OCI-LY7 (cell line): ENCODE measurements around the gene MYLK4. TPM values are rescaled to one million over a fixed set of nuclear protein-coding genes. Genes with fewer than 3 reads are reported as not detected.

Experiments
- BruUV-seq: library from RNA; stranded (reverse); fragments of 400-500 nt; replicated peaks from 2 replicates; lab custom pipeline; 2021; lab: Mats Ljungman, UMichigan
- CTCF ChIA-PET: fragments of 300-600 bp; sonication (Branson Sonifier 250); formaldehyde crosslinking; loops from one replicate; lab custom pipeline; 2022; ENCODE audit warnings: antibody characterized with exemption; ENCODE audit not compliant: unreplicated experiment; lab: Charles Lee
- POLR2A ChIA-PET: fragments of 300-600 bp; sonication (Branson Sonifier 250); formaldehyde crosslinking; loops from one replicate; lab custom pipeline; 2022; ENCODE audit warnings: antibody characterized with exemption; lab: Charles Lee
- DNase-seq: peaks from one replicate; pipeline ENCODE4 v3.0.0-alpha.2; 2015; ENCODE audit warnings: low spot score
- H2AFZ ChIP-seq: fragments of 200-600 bp; sonication (generic), shearing (Covaris generic); 2 replicates; pipeline ENCODE4 v1.6.1; 2014; ENCODE audit warnings: mild to moderate bottlenecking, antibody characterized with exemption, low read length, moderate library complexity
- H3K27ac ChIP-seq: fragments of 200-600 bp; sonication (generic); 2 replicates; pipeline ENCODE4 v1.5.1; 2014; ENCODE audit warnings: mixed run types, low read depth, mild to moderate bottlenecking, moderate library complexity, low read length, inconsistent platforms; ENCODE audit not compliant: poor library complexity, severe bottlenecking
- H3K36me3 ChIP-seq: fragments of 200-600 bp; sonication (generic); 2 replicates; pipeline ENCODE4 v1.6.1; 2014; ENCODE audit warnings: mild to moderate bottlenecking, antibody characterized with exemption, low read length, moderate library complexity, mixed read lengths; ENCODE audit not compliant: insufficient read depth
- H3K4me1 ChIP-seq: fragments of 200-600 bp; sonication (generic); 2 replicates; pipeline ENCODE4 v1.5.1; 2014; ENCODE audit warnings: mild to moderate bottlenecking, low read length; ENCODE audit not compliant: insufficient read depth, poor library complexity, severe bottlenecking
- H3K4me2 ChIP-seq: fragments of 200-600 bp; sonication (generic); 2 replicates; pipeline ENCODE4 v1.6.1; 2014; ENCODE audit warnings: mild to moderate bottlenecking, low read length
- H3K4me3 ChIP-seq: fragments of 200-600 bp; sonication (generic); 2 replicates; pipeline ENCODE4 v1.5.1; 2014; ENCODE audit warnings: mild to moderate bottlenecking, low read depth, low read length; ENCODE audit not compliant: poor library complexity, severe bottlenecking
- H3K79me2 ChIP-seq: fragments of 200-600 bp; sonication (generic); 2 replicates; pipeline ENCODE4 v1.6.1; 2016; ENCODE audit warnings: low read depth, mild to moderate bottlenecking, low read length, moderate library complexity, mixed read lengths; ENCODE audit not compliant: insufficient read depth
- H3K9me2 ChIP-seq: fragments of 200-600 bp; sonication (generic); 2 replicates; pipeline ENCODE4 v1.6.1; 2016; ENCODE audit warnings: mild to moderate bottlenecking, low read length, mixed read lengths; ENCODE audit not compliant: insufficient read depth
- H3K9me3 ChIP-seq: fragments of 200-600 bp; sonication (generic); 2 replicates; pipeline ENCODE4 v1.6.1; 2014; ENCODE audit warnings: mild to moderate bottlenecking, mixed run types, low read length, mixed read lengths
- H4K20me1 ChIP-seq: fragments of 200-600 bp; sonication (generic); 2 replicates; pipeline ENCODE4 v1.6.1; 2014; ENCODE audit warnings: mild to moderate bottlenecking, antibody characterized with exemption, low read length, moderate library complexity, mixed read lengths; ENCODE audit not compliant: insufficient read depth
- EZH2phosphoT487 ChIP-seq: fragments of 200-600 bp; sonication (generic); IDR thresholded peaks from 2 replicates; pipeline ENCODE4 v1.6.1; 2018; ENCODE audit warnings: low read depth, borderline replicate concordance, mild to moderate bottlenecking, mixed run types, antibody characterized with exemption, low read length, moderate library complexity, mixed read lengths
- intact Hi-C: fragments of 100-400 bp; cut with micrococcal nuclease; formaldehyde crosslinking; loops from one replicate; pipeline ENCODE4 v1.10.0; 2022; ENCODE audit not compliant: unreplicated experiment
- total RNA-seq, 2 experiments: library from RNA; depleted of rRNA in 1 of 2; stranded (reverse); fragments of >200 nt in 1 of 2; shearing (Covaris generic) in 1 of 2; gene quantifications; 2 replicates each; pipeline ENCODE4 v1.2.3, GENCODE V29; 2014 to 2022
- TF ChIP-seq, protein P1 (sequence below): fragments of 200-600 bp; sonication (generic); conservative IDR thresholded peaks from 2 replicates; pipeline ENCODE4 v1.5.1; 2014; ENCODE audit warnings: mild to moderate bottlenecking, antibody characterized with exemption, low read length, moderate library complexity, mixed read lengths

The MYLK4 gene
- total RNA-seq, 2 experiments from 2014 or later = 0.16 to 0.36 TPM

- Histone ChIP-seq H3K4me1 (peaks cover 4% of the 10 kb centered on the region), H3K4me3 (no peak overlapping the region), H3K79me2 (no peaks in the 10 kb centered on the region), H3K9me2 (no peaks in the 10 kb centered on the region), H3K27ac (no peak overlapping the region), H4K20me1 (no peaks in the 10 kb centered on the region), H2AFZ (no peak overlapping the region), H3K9me3 (no peaks in the 10 kb centered on the region), H3K36me3 (peaks cover 7% of the 10 kb centered on the region), H3K4me2 (no peak overlapping the region)
- ChIA-PET CTCF (no interaction called here), POLR2A (no interaction called here)
- intact Hi-C loops = loop anchor here (5.0 kb wide), 2 partner anchors 119 to 264 kb away; no protein-coding TSS in a partner anchor
- DNase-seq = no peak
- no peak for TF ChIP-seq EZH2phosphoT487
- TF ChIP-seq, protein P1, sequence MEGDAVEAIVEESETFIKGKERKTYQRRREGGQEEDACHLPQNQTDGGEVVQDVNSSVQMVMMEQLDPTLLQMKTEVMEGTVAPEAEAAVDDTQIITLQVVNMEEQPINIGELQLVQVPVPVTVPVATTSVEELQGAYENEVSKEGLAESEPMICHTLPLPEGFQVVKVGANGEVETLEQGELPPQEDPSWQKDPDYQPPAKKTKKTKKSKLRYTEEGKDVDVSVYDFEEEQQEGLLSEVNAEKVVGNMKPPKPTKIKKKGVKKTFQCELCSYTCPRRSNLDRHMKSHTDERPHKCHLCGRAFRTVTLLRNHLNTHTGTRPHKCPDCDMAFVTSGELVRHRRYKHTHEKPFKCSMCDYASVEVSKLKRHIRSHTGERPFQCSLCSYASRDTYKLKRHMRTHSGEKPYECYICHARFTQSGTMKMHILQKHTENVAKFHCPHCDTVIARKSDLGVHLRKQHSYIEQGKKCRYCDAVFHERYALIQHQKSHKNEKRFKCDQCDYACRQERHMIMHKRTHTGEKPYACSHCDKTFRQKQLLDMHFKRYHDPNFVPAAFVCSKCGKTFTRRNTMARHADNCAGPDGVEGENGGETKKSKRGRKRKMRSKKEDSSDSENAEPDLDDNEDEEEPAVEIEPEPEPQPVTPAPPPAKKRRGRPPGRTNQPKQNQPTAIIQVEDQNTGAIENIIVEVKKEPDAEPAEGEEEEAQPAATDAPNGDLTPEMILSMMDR = no peak
- no TSS peak for BruUV-seq
These were observed 42.9 kb upstream of the MYLK4 start for GRCh38 chr6:2793534-2794151.

- ChIA-PET POLR2A (no interaction called here), CTCF (interaction anchor here (1.1 to 1.4 kb wide), 3 partner anchors 140 to 198 kb away, joined by 3 to 7 read pairs (median 5); no protein-coding TSS in a partner anchor)
- Histone ChIP-seq H3K36me3 (peaks cover 13% of the 10 kb centered on the region), H3K9me2 (no peaks in the 10 kb centered on the region), H4K20me1 (no peaks in the 10 kb centered on the region), H3K4me1 (peaks cover 4% of the 10 kb centered on the region), H3K4me2 (no peak overlapping the region), H3K27ac (no peak overlapping the region), H3K79me2 (no peaks in the 10 kb centered on the region), H3K9me3 (no peaks in the 10 kb centered on the region), H2AFZ (no peak overlapping the region), H3K4me3 (no peak overlapping the region)
- intact Hi-C loops = loop anchor here (5.0 kb wide), 2 partner anchors 120 to 265 kb away; no protein-coding TSS in a partner anchor
- no peak for TF ChIP-seq EZH2phosphoT487
- TF ChIP-seq, protein P1 = no peak
- BruUV-seq = no TSS peak
- no peak for DNase-seq
These were observed 41.8 kb upstream of the MYLK4 start for GRCh38 chr6:2792330-2793110.
